ENCODE data around the gene NCOA1.

- TF ChIP-seq CTCF (IDR thresholded peaks at IDR 0.05) (no peak), POLR2A (IDR thresholded peaks at IDR 0.05) (no peak)
Observed at GRCh38 chr2:24617424-24617823, 126.4 kb downstream of the NCOA1 start.

All from vagina (tissue), 2 donors.